HEK293T (cell line): ENCODE data around the gene RBM10.

Experiments
- CTCF ChIA-PET: fragments of 350-600 bp; formaldehyde crosslinking; extraction: SDS; loops from one replicate; lab custom pipeline; 2021; ENCODE audit warnings: antibody characterized with exemption, inconsistent platforms; lab: Yijun Ruan, JAX
- POLR2A ChIA-PET: fragments of 350-600 bp; formaldehyde crosslinking; extraction: SDS; loops from one replicate; lab custom pipeline; 2020; ENCODE audit warnings: antibody characterized with exemption, inconsistent platforms; lab: Yijun Ruan, JAX
- DNase-seq: peaks from one replicate; pipeline ENCODE4 v3.0.0; 2012; ENCODE audit warnings: mixed read lengths; ENCODE audit errors: extremely low spot score
- ARNT ChIP-seq: fragments of 450-650 bp; IDR thresholded peaks from 2 replicates; pipeline ENCODE4 v1.6.1; 2017; ENCODE audit warnings: mild to moderate bottlenecking
- BHLHE40 ChIP-seq: fragments of 450-650 bp; IDR thresholded peaks from 2 replicates; pipeline ENCODE4 v1.6.1; 2016; ENCODE audit warnings: mild to moderate bottlenecking, moderate library complexity, borderline replicate concordance
- CTBP1 ChIP-seq: fragments of 450-650 bp; IDR thresholded peaks from 2 replicates; pipeline ENCODE4 v1.6.1; 2016; ENCODE audit warnings: borderline replicate concordance
- ELF4 ChIP-seq: fragments of 450-650 bp; IDR thresholded peaks from 2 replicates; pipeline ENCODE4 v1.6.1; 2017; ENCODE audit warnings: antibody characterized with exemption
- FOXA1 ChIP-seq: fragments of 450-650 bp; IDR thresholded peaks from 2 replicates; pipeline ENCODE4 v1.6.1; 2016; ENCODE audit warnings: mild to moderate bottlenecking
- FOXK2 ChIP-seq: fragments of 450-650 bp; IDR thresholded peaks from 2 replicates; pipeline ENCODE4 v1.6.1; 2016; ENCODE audit warnings: mild to moderate bottlenecking
- FOXM1 ChIP-seq: fragments of 450-650 bp; IDR thresholded peaks from 2 replicates; pipeline ENCODE4 v1.6.1; 2017; ENCODE audit warnings: mild to moderate bottlenecking, borderline replicate concordance
- HDGF ChIP-seq: fragments of 450-650 bp; IDR thresholded peaks from 2 replicates; pipeline ENCODE4 v1.6.1; 2017; ENCODE audit warnings: antibody characterized with exemption, borderline replicate concordance
- L3MBTL2 ChIP-seq: fragments of 450-650 bp; conservative IDR thresholded peaks from 2 replicates; pipeline ENCODE4 v1.6.1; 2016; ENCODE audit warnings: mild to moderate bottlenecking
- LEF1 ChIP-seq: fragments of 450-650 bp; IDR thresholded peaks from 2 replicates; pipeline ENCODE4 v1.6.1; 2017; ENCODE audit warnings: mild to moderate bottlenecking, borderline replicate concordance
- NFRKB ChIP-seq: fragments of 450-650 bp; IDR thresholded peaks from 2 replicates; pipeline ENCODE4 v1.6.1; 2016; ENCODE audit warnings: mild to moderate bottlenecking, moderate library complexity
- PKNOX1 ChIP-seq: fragments of 450-650 bp; IDR thresholded peaks from 2 replicates; pipeline ENCODE4 v1.6.1; 2016
- SP1 ChIP-seq: fragments of 450-650 bp; IDR thresholded peaks from 2 replicates; pipeline ENCODE4 v1.6.1; 2017
- SUZ12 ChIP-seq: fragments of 450-650 bp; IDR thresholded peaks from 2 replicates; pipeline ENCODE4 v1.6.1; 2016; ENCODE audit warnings: mild to moderate bottlenecking
- TARDBP ChIP-seq: fragments of 450-650 bp; IDR thresholded peaks from 2 replicates; pipeline ENCODE4 v1.6.1; 2016
- ZNF384 ChIP-seq: fragments of 450-650 bp; IDR thresholded peaks from 2 replicates; pipeline ENCODE4 v1.6.1; 2016

RBM10 gene

GRCh38 chrX:47229427-47229826 is 84.4 kb downstream of the RBM10 start:
- DNase-seq: no peak
- ChIA-PET POLR2A (interaction anchor here (0.9 kb wide), 1 partner anchor 11 kb away, joined by 3 read pairs; the partner anchor contains the start of gene CDK16), CTCF (no interaction called here)
- TF ChIP-seq L3MBTL2: no peak
- TF ChIP-seq BHLHE40: no peak
- no peak for TF ChIP-seq FOXM1
- no peak for TF ChIP-seq FOXA1
- TF ChIP-seq ARNT: no peak
- TF ChIP-seq ZNF384: no peak
- no peak for TF ChIP-seq TARDBP
- no peak for TF ChIP-seq HDGF
- TF ChIP-seq ELF4: no peak
- no peak for TF ChIP-seq SUZ12
- TF ChIP-seq LEF1: no peak
- no peak for TF ChIP-seq SP1
- TF ChIP-seq PKNOX1: no peak
- no peak for TF ChIP-seq NFRKB
- no peak for TF ChIP-seq CTBP1
- no peak for TF ChIP-seq FOXK2

GRCh38 chrX:47230136-47230868 is 85.3 kb downstream of the RBM10 start:
- TF ChIP-seq L3MBTL2 (no peak), FOXK2 (no peak), SUZ12 (no peak), FOXM1 (no peak), CTBP1 (no peak), FOXA1 (no peak), BHLHE40 (no peak; the same call in 1 of the 2 replicates), LEF1 (no peak), ARNT (no peak), TARDBP (no peak), NFRKB (no peak)
- ChIA-PET POLR2A (interaction anchor here (1.0 kb wide), 1 partner anchor 132 kb away, joined by 3 read pairs; no protein-coding TSS in a partner anchor), CTCF (no interaction called here)
- DNase-seq: no peak

- DNase-seq: no peak
- CTCF ChIA-PET: no interaction called here
- POLR2A ChIA-PET: interaction anchor here (1.0 kb wide), 1 partner anchor 131 kb away, joined by 3 read pairs; no protein-coding TSS in a partner anchor
- no peak for TF ChIP-seq CTBP1
- TF ChIP-seq SUZ12: no peak
- TF ChIP-seq FOXA1: no peak
- no peak for TF ChIP-seq BHLHE40
- no peak for TF ChIP-seq NFRKB
- no peak for TF ChIP-seq TARDBP
- TF ChIP-seq PKNOX1: no peak
- no peak for TF ChIP-seq FOXM1
Measured at GRCh38 chrX:47231167-47231566, 86.1 kb downstream of the RBM10 start.

GRCh38 chrX:47232197-47232802 is 87.3 kb downstream of the RBM10 start:
- ChIA-PET POLR2A (interaction anchor here (0.7 to 2.7 kb wide), 8 partner anchors 12 to 152 kb away, joined by 3 to 21 read pairs (median 8); no protein-coding TSS in a partner anchor), CTCF (no interaction called here)
- TF ChIP-seq FOXA1 (no peak), FOXM1 (no peak), FOXK2 (no peak), ARNT (no peak), PKNOX1 (no peak), ELF4 (no peak), NFRKB (no peak), SUZ12 (no peak), ZNF384 (no peak)
- DNase-seq: no peak

- peak; percentile 46 for DNase-seq
- ChIA-PET CTCF (interaction anchor here (0.6 kb wide), 2 partner anchors 82 to 91 kb away, joined by 3 read pairs; no protein-coding TSS in a partner anchor), POLR2A (interaction anchor here (0.5 to 2.7 kb wide), 17 partner anchors 12 to 339 kb away, joined by 3 to 21 read pairs (median 4); no protein-coding TSS in a partner anchor)
- peak; percentile 83 for TF ChIP-seq ELF4
- no peak for TF ChIP-seq BHLHE40
- TF ChIP-seq TARDBP: no peak
- TF ChIP-seq LEF1: no peak
- TF ChIP-seq ZNF384: no peak
- TF ChIP-seq NFRKB: peak; percentile 21; the same call in 1 of the 2 replicates
- TF ChIP-seq L3MBTL2: peak; percentile 94
- no peak for TF ChIP-seq PKNOX1
- no peak for TF ChIP-seq FOXM1
Measured at GRCh38 chrX:47232803-47233332, 87.8 kb downstream of the RBM10 start, which contains the start of gene USP11. TSS of gene USP11 (plus strand) at chrX:47233009. CDS start at chrX:47233044, 35 bp downstream.
